ENCODE measurements around the gene FARSA.

DNA sequence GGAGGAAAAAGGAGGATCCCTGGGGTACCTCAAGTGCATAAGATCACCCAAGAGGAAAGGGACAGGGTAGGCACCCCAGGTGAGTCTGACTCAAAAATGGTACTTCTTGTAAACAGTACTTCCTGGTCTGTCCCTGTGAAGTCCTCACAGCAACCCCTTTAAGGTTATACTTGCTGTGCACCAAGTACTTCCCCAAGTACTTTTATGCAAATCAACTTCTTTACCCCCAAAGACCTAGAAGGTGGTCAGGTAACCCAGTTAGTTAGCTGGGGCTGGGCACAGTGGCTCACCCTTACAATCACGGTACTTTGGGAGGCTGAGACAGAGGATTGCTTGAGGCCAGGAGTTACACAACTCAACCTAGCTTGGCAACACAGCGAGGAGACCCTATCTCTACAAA lies 7.4 kb upstream of the FARSA start:
- TF ChIP-seq, protein P1, sequence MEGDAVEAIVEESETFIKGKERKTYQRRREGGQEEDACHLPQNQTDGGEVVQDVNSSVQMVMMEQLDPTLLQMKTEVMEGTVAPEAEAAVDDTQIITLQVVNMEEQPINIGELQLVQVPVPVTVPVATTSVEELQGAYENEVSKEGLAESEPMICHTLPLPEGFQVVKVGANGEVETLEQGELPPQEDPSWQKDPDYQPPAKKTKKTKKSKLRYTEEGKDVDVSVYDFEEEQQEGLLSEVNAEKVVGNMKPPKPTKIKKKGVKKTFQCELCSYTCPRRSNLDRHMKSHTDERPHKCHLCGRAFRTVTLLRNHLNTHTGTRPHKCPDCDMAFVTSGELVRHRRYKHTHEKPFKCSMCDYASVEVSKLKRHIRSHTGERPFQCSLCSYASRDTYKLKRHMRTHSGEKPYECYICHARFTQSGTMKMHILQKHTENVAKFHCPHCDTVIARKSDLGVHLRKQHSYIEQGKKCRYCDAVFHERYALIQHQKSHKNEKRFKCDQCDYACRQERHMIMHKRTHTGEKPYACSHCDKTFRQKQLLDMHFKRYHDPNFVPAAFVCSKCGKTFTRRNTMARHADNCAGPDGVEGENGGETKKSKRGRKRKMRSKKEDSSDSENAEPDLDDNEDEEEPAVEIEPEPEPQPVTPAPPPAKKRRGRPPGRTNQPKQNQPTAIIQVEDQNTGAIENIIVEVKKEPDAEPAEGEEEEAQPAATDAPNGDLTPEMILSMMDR (IDR thresholded peaks at IDR 0.05; ENCODE audit: low read depth, low read length): no peak
- TF ChIP-seq EZH2phosphoT487 (IDR thresholded peaks at IDR 0.05; ENCODE audit: low read depth): no peak
